HCT116 (cell line): ENCODE results near the gene SEC24B. TPM values are rescaled to one million over a fixed set of nuclear protein-coding genes. Genes with fewer than 3 reads are reported as not detected.

Experiments
- ATAC-seq: fragments of 200-7000 bp; cut with Tn5 transposase; 2 replicates; pipeline ENCODE4 v1.9.1; 2020; ENCODE audit warnings: mild to moderate bottlenecking, moderate library complexity
- BruUV-seq: library from RNA; stranded (reverse); fragments of 400-500 nt; replicated peaks from 2 replicates; lab custom pipeline; 2021; lab: Mats Ljungman, UMichigan
- CTCF ChIA-PET: fragments of 300-600 bp; sonication (Branson Sonifier 250); formaldehyde crosslinking; loops from one replicate; lab custom pipeline; 2021; ENCODE audit warnings: antibody characterized with exemption; lab: Charles Lee
- POLR2A ChIA-PET: fragments of 300-600, 350-600 bp; sonication (Branson Sonifier 250); formaldehyde crosslinking; loops from one replicate; lab custom pipeline; 2021; ENCODE audit warnings: antibody characterized with exemption; lab: Charles Lee
- RAD21 ChIA-PET, 2 experiments: fragments of 300-600 bp; sonication (Branson Sonifier 250); formaldehyde crosslinking; loops; one replicate each; lab custom pipeline; 2023; ENCODE audit warnings: low total read pairs in 2 of 2; ENCODE audit not compliant: uncharacterized antibody in 2 of 2, unreplicated experiment in 2 of 2, low non-redundant PET in 1 of 2; lab: Charles Lee
- DNase-seq: peaks from one replicate; pipeline ENCODE4 v3.0.0-alpha.2; 2010; ENCODE audit warnings: low read depth, low spot score
- H2AFZ ChIP-seq: fragments of 200-600 bp; shearing (Covaris generic), sonication (generic); 2 replicates; pipeline ENCODE4 v1.6.1; 2017; ENCODE audit warnings: low read depth, mixed run types, mixed read lengths, antibody characterized with exemption, low read length; ENCODE audit not compliant: poor library complexity, severe bottlenecking
- H3K27ac ChIP-seq: 2 replicates; pipeline ENCODE4 v1.5.1; 2012; ENCODE audit warnings: low read depth, low read length
- H3K27me3 ChIP-seq: fragments of 200-600 bp; sonication (generic); 2 replicates; pipeline ENCODE4 v1.6.1; 2016; ENCODE audit warnings: mixed run types, low read length, mixed read lengths; ENCODE audit not compliant: insufficient read depth
- H3K36me3 ChIP-seq, 2 experiments: fragments of 200-500 bp in 1 of 2; fragments of 200-600 bp in 1 of 2; sonication (Bioruptor generic) in 1 of 2; sonication (generic) in 1 of 2; 2 replicates each; pipeline versions ENCODE4 v1.5.1 to v1.6.1; 2014 to 2016; ENCODE audit warnings: low read length in 2 of 2, inconsistent platforms in 1 of 2, mixed read lengths in 1 of 2, mixed run types in 1 of 2; ENCODE audit not compliant: insufficient read depth in 2 of 2, control insufficient read depth in 1 of 2
- H3K4me1 ChIP-seq, 2 experiments: fragments of 200-600 bp in 1 of 2; sonication (generic) in 1 of 2; 2 replicates each; pipeline versions ENCODE4 v1.5.1 to v1.6.1; 2012 to 2017; ENCODE audit warnings: low read length in 2 of 2, inconsistent platforms in 1 of 2, mild to moderate bottlenecking in 1 of 2, mixed read lengths in 1 of 2, mixed run types in 1 of 2, moderate library complexity in 1 of 2; ENCODE audit not compliant: insufficient read depth in 2 of 2, control insufficient read depth in 1 of 2
- H3K4me2 ChIP-seq: fragments of 200-600 bp; sonication (generic); 2 replicates; pipeline ENCODE4 v1.6.1; 2017; ENCODE audit warnings: mixed run types, low read length, mixed read lengths
- H3K4me3 ChIP-seq, 2 experiments: fragments of 200-600 bp in 1 of 2; sonication (generic) in 1 of 2; replicated peaks in 1 of 2; 2 replicates each; pipeline ENCODE4 v1.5.1; 2011 to 2016; ENCODE audit warnings: low read length in 2 of 2, control low read depth in 1 of 2, low read depth in 1 of 2, mild to moderate bottlenecking in 1 of 2, mixed read lengths in 1 of 2, mixed run types in 1 of 2
- H3K79me2 ChIP-seq: fragments of 200-600 bp; sonication (generic); 2 replicates; pipeline ENCODE4 v1.6.1; 2017; ENCODE audit warnings: mild to moderate bottlenecking, mixed run types, low read length, moderate library complexity, mixed read lengths; ENCODE audit not compliant: insufficient read depth
- H3K9ac ChIP-seq: fragments of 200-600 bp; sonication (generic); 2 replicates; pipeline ENCODE4 v1.6.1; 2016; ENCODE audit warnings: low read length, mixed read lengths
- H3K9me2 ChIP-seq: fragments of 200-600 bp; sonication (generic), shearing (Covaris generic); 2 replicates; pipeline ENCODE4 v1.6.1; 2017; ENCODE audit warnings: mixed run types, mild to moderate bottlenecking, moderate library complexity; ENCODE audit not compliant: insufficient read depth
- H3K9me3 ChIP-seq, 2 experiments: fragments of 200-500 bp in 1 of 2; fragments of 200-600 bp in 1 of 2; sonication (Bioruptor generic) in 1 of 2; sonication (generic) in 1 of 2; 2 replicates each; pipeline ENCODE4 v1.6.1; 2014 to 2017; ENCODE audit warnings: low read length in 2 of 2, mixed read lengths in 2 of 2, inconsistent platforms in 1 of 2, low read depth in 1 of 2, mild to moderate bottlenecking in 1 of 2, mixed run types in 1 of 2, moderate library complexity in 1 of 2; ENCODE audit not compliant: control insufficient read depth in 1 of 2, insufficient read depth in 1 of 2
- H4K20me1 ChIP-seq: fragments of 200-600 bp; sonication (generic), shearing (Covaris generic); 2 replicates; pipeline ENCODE4 v1.6.1; 2017; ENCODE audit warnings: mixed run types, mild to moderate bottlenecking, moderate library complexity; ENCODE audit not compliant: insufficient read depth
- CBX3 ChIP-seq: IDR thresholded peaks from 2 replicates; pipeline ENCODE4 v1.6.1; 2012; ENCODE audit warnings: low read depth
- CEBPB ChIP-seq: IDR thresholded peaks from 2 replicates; pipeline ENCODE4 v1.6.1; 2012; ENCODE audit warnings: low read depth
- EGR1 ChIP-seq: IDR thresholded peaks from 2 replicates; pipeline ENCODE4 v1.6.1; 2012; ENCODE audit warnings: low read depth
- ELF1 ChIP-seq: IDR thresholded peaks from 2 replicates; pipeline ENCODE4 v1.6.1; 2012; ENCODE audit warnings: low read depth, borderline replicate concordance
- EZH2 ChIP-seq: fragments of 200-600 bp; sonication (generic); IDR thresholded peaks from 2 replicates; pipeline ENCODE4 v1.6.1; 2017; ENCODE audit warnings: antibody characterized with exemption, mixed run types
- EZH2phosphoT487 ChIP-seq: fragments of 200-600 bp; IDR thresholded peaks from 2 replicates; pipeline ENCODE4 v1.6.1; 2018; ENCODE audit warnings: antibody characterized with exemption, borderline replicate concordance
- FOSL1 ChIP-seq: IDR thresholded peaks from 2 replicates; pipeline ENCODE4 v1.6.1; 2012; ENCODE audit warnings: low read depth
- JUND ChIP-seq: IDR thresholded peaks from 2 replicates; pipeline ENCODE4 v1.6.1; 2012
- POLR2A ChIP-seq: IDR thresholded peaks from 2 replicates; pipeline ENCODE4 v1.7.0; 2011; ENCODE audit warnings: borderline replicate concordance; ENCODE audit not compliant: insufficient read depth, insufficient read length; ENCODE audit errors: extremely low read depth
- POLR2AphosphoS5 ChIP-seq: IDR thresholded peaks from 2 replicates; pipeline ENCODE4 v1.6.1; 2011; ENCODE audit warnings: mild to moderate bottlenecking, low read depth, low read length, moderate library complexity
- RAD21 ChIP-seq: IDR thresholded peaks from 2 replicates; pipeline ENCODE4 v1.6.1; 2012; ENCODE audit warnings: low read depth, mild to moderate bottlenecking
- SIN3A ChIP-seq: IDR thresholded peaks from 2 replicates; pipeline ENCODE4 v1.6.1; 2012; ENCODE audit warnings: low read depth
- SP1 ChIP-seq: IDR thresholded peaks from 2 replicates; pipeline ENCODE4 v1.6.1; 2012; ENCODE audit warnings: low read depth
- SRF ChIP-seq: IDR thresholded peaks from 2 replicates; pipeline ENCODE4 v1.6.1; 2012; ENCODE audit warnings: low read depth
- TCF7L2 ChIP-seq: IDR thresholded peaks from 2 replicates; pipeline ENCODE4 v1.7.0; 2011; ENCODE audit warnings: borderline replicate concordance, inconsistent platforms; ENCODE audit not compliant: insufficient read depth, insufficient read length; ENCODE audit errors: extremely low read depth
- YY1 ChIP-seq: IDR thresholded peaks from 2 replicates; pipeline ENCODE4 v1.6.1; 2011; ENCODE audit warnings: low read length, low read depth, moderate library complexity, mild to moderate bottlenecking; ENCODE audit not compliant: insufficient replicate concordance; ENCODE audit errors: extremely low read depth
- ZFX ChIP-seq: fragments of 450-650 bp; IDR thresholded peaks from 2 replicates; pipeline ENCODE4 v1.6.1; 2017
- ZNF274 ChIP-seq: fragments of 200-500 bp; sonication (Bioruptor generic); IDR thresholded peaks from 2 replicates; pipeline ENCODE4 v1.6.1; 2014; ENCODE audit warnings: mild to moderate bottlenecking, low read depth, low read length, inconsistent platforms
- intact Hi-C: fragments of 100-400 bp; cut with micrococcal nuclease; formaldehyde crosslinking; loops from 2 replicates; pipeline ENCODE4 v1.10.0; 2022
- total RNA-seq: library from RNA; stranded (reverse); gene quantifications from one replicate; pipeline ENCODE4 v1.2.1, GENCODE V29; 2021; ENCODE audit not compliant: unreplicated experiment
- TF ChIP-seq, protein P1 (sequence below): IDR thresholded peaks from 2 replicates; pipeline ENCODE4 v1.6.1; 2012; ENCODE audit warnings: low read depth
- TF ChIP-seq, protein P2 (sequence below): IDR thresholded peaks from 2 replicates; pipeline ENCODE4 v1.6.1; 2012
- TF ChIP-seq, protein P3 (sequence below), 3 experiments: fragments of 200-600 bp in 1 of 3; sonication (generic) in 1 of 3; IDR thresholded peaks in 2 of 3; conservative IDR thresholded peaks in 1 of 3; 2 replicates each; pipeline ENCODE4 v1.5.1; 2012 to 2017; ENCODE audit warnings: low read depth in 2 of 3, low read length in 2 of 3, antibody characterized with exemption in 1 of 3, borderline replicate concordance in 1 of 3, control low read depth in 1 of 3, mild to moderate bottlenecking in 1 of 3, mixed read lengths in 1 of 3, mixed run types in 1 of 3, moderate library complexity in 1 of 3; ENCODE audit not compliant: insufficient read depth in 1 of 3

SEC24B gene
- total RNA-seq, 1 experiment from 2014 or later = 33.0 TPM

DNA sequence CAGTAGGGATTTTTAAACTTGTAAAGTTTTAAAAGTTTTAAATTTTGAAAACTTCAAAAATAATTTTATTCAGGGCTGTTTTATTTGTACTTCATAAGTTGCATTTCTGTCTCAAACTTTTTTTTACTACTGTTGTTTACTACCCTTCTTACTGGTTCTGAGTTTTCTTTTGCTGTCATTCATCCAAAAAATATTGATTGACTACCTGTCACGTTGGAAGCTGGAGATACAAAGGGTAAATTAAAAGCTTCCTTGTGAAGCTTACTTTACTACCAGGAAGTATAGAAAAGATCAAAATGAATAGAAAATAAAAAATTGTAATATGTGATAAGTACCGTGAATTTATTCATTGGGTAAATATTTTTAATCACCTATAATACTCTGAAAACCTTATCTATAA lies 77.1 kb downstream of the SEC24B start (continued):
- TF ChIP-seq, protein P1, sequence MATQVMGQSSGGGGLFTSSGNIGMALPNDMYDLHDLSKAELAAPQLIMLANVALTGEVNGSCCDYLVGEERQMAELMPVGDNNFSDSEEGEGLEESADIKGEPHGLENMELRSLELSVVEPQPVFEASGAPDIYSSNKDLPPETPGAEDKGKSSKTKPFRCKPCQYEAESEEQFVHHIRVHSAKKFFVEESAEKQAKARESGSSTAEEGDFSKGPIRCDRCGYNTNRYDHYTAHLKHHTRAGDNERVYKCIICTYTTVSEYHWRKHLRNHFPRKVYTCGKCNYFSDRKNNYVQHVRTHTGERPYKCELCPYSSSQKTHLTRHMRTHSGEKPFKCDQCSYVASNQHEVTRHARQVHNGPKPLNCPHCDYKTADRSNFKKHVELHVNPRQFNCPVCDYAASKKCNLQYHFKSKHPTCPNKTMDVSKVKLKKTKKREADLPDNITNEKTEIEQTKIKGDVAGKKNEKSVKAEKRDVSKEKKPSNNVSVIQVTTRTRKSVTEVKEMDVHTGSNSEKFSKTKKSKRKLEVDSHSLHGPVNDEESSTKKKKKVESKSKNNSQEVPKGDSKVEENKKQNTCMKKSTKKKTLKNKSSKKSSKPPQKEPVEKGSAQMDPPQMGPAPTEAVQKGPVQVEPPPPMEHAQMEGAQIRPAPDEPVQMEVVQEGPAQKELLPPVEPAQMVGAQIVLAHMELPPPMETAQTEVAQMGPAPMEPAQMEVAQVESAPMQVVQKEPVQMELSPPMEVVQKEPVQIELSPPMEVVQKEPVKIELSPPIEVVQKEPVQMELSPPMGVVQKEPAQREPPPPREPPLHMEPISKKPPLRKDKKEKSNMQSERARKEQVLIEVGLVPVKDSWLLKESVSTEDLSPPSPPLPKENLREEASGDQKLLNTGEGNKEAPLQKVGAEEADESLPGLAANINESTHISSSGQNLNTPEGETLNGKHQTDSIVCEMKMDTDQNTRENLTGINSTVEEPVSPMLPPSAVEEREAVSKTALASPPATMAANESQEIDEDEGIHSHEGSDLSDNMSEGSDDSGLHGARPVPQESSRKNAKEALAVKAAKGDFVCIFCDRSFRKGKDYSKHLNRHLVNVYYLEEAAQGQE = no peak
- TF ChIP-seq EZH2 = no peak
- TF ChIP-seq JUND = no peak
- no peak for TF ChIP-seq ZNF274
- no peak for TF ChIP-seq POLR2A
- TF ChIP-seq ELF1 = no peak
- TF ChIP-seq, protein P2, sequence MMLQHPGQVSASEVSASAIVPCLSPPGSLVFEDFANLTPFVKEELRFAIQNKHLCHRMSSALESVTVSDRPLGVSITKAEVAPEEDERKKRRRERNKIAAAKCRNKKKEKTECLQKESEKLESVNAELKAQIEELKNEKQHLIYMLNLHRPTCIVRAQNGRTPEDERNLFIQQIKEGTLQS = no peak

DNA sequence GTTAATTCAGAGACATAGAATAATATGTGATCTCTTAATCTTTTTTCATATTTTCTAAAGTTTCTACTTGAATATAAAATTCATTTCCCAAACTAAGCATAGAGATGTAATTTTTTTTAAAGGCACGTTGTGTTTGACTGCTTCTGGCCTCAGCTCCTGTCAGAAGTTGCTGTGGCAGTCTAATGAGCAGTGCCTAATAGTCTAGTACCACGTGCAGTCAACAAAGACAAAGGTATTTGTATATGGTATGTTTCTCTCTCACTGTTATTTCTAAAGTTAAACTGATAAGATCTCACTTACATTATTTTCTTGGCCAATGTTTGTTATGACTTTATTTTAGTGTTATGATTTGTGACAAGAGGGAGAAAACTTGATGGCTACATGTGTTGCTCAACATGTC lies 77.8 kb downstream of the SEC24B start:
- ChIA-PET POLR2A (no interaction called here), CTCF (no interaction called here), RAD21 (no interaction called here)
- H3K79me2 ChIP-seq = no peaks in the 10 kb centered on the region
- no peak overlapping the region for H2AFZ ChIP-seq
- DNase-seq (no peak), ATAC-seq (no peak)
- no peaks in the 10 kb centered on the region for H3K9me2 ChIP-seq
- no peaks in the 10 kb centered on the region for H4K20me1 ChIP-seq
- H3K4me3 ChIP-seq = no peak overlapping the region
- BruUV-seq = no TSS peak
- H3K4me1 ChIP-seq = no peaks in the 10 kb centered on the region
- TF ChIP-seq EZH2phosphoT487 (no peak), POLR2A (no peak), ZNF274 (no peak), RAD21 (no peak), SRF (no peak), FOSL1 (no peak), CBX3 (no peak), YY1 (no peak), SIN3A (no peak), SP1 (no peak), ZFX (no peak), CEBPB (no peak), EGR1 (no peak), ELF1 (no peak), TCF7L2 (no peak), EZH2 (no peak), POLR2AphosphoS5 (no peak), JUND (no peak)
- TF ChIP-seq, protein P2 = no peak
- TF ChIP-seq, protein P3, sequence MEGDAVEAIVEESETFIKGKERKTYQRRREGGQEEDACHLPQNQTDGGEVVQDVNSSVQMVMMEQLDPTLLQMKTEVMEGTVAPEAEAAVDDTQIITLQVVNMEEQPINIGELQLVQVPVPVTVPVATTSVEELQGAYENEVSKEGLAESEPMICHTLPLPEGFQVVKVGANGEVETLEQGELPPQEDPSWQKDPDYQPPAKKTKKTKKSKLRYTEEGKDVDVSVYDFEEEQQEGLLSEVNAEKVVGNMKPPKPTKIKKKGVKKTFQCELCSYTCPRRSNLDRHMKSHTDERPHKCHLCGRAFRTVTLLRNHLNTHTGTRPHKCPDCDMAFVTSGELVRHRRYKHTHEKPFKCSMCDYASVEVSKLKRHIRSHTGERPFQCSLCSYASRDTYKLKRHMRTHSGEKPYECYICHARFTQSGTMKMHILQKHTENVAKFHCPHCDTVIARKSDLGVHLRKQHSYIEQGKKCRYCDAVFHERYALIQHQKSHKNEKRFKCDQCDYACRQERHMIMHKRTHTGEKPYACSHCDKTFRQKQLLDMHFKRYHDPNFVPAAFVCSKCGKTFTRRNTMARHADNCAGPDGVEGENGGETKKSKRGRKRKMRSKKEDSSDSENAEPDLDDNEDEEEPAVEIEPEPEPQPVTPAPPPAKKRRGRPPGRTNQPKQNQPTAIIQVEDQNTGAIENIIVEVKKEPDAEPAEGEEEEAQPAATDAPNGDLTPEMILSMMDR (IDR thresholded peaks at IDR 0.05 in 2 of 3, conservative IDR thresholded peaks at IDR 0.05 in 1 of 3; ENCODE audit: borderline replicate concordance in 1 of 3, insufficient read depth in 1 of 3, low read depth in 2 of 3, low read length in 2 of 3) = no peak
- H3K36me3 ChIP-seq = peaks cover 0 to 20% of the 10 kb centered on the region in 2 experiments; a peak in 2 of 4 replicates
- H3K9ac ChIP-seq = no peak overlapping the region
- intact Hi-C loops = no loop called here
- H3K27ac ChIP-seq = no peak overlapping the region
- H3K27me3 ChIP-seq = no peaks in the 10 kb centered on the region
- no peak overlapping the region for H3K4me2 ChIP-seq
- H3K9me3 ChIP-seq = no peaks in the 10 kb centered on the region
